Stimulated activated CD4-positive, alpha-beta T cell treated with anti-CD3 and anti-CD28 coated beads, Interleukin-1b, Interleukin-23, amount 100 ng/mL, for 4 hours (primary cell): ENCODE measurements around the gene UBP1.
"Not testable (repeated sequence)": the region's sequence is repeated elsewhere in the genome, so short reads cannot be mapped to it uniquely, and the experiment has no call there.

Source experiments
- DNase-seq, 2 donors: peaks; one replicate each; pipeline ENCODE4 v3.0.0-alpha.2; 2020; ENCODE audit warnings: low read depth in 2 of 2

The UBP1 gene

DNA sequence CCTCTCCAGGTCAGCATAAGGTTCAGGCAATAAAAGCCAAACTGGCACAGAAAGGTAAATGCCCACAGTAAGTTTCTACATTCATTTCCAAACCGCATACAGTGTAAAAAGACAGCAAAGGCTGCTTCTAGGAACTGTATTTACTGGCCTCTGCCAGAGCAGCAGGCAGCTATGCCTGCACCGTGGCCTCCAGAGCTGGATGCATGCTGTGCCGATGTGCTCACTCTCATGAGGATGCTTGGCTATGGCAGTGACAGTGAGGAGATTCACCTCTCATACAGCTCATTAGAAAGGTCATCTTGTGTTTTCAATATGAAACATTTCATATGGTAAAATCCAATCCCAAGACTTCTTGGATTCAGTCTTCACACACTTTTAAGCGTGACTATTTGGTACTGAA lies 50.3 kb downstream of the UBP1 start:
- no peak for DNase-seq

DNA sequence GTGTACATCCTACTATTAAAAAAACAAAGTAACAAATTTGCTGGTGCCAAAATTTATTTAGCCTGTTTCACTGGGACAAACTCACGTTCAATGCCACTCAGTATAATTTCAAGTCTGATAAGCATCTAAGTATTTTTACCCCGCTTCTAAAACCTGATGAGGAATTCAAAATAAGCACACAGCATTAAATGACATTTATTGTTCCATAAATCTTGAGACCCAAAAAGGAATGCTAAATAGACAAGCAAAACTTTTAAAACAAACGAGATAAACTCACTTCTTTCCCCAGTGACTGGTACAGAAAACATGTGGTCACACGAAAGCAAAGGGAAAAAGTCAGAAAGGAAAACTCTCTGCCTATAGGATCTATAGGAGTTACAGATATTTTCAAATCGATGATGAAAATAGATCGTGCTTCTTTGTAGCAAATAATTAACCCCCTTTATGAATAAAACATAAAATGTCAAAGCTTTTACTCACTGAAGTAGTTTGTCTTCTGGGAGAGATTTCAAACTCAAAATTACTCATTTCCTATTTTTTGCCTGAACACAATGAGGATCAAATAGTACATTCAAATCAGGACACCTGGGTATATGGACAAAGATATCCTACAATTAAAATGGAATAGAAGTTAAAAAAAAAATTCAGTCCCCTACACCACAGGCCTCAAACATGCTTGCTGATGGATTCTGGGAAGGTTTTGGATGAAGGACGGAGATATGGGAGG lies 51.7 kb downstream of the UBP1 start:
- no peak for DNase-seq

DNA sequence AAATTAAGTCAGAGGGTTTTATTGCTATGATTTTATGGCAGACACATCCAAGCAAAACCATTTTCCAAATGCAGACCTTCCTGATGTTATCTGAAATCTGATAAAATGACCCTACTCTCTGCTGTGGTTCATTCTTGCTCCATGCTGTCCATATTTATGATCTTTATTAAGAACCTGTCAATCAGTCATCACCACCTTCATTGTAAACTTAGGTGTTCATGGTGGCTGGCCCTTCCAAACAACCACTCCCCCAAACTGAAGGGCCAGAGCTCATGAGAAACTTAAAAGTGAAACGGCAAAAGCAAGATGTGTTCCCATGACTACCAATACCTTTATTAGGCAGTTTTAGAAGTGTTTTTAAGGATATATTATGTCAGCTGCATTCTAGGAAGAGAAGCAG lies 53.6 kb downstream of the UBP1 start:
- DNase-seq: no peak

DNA sequence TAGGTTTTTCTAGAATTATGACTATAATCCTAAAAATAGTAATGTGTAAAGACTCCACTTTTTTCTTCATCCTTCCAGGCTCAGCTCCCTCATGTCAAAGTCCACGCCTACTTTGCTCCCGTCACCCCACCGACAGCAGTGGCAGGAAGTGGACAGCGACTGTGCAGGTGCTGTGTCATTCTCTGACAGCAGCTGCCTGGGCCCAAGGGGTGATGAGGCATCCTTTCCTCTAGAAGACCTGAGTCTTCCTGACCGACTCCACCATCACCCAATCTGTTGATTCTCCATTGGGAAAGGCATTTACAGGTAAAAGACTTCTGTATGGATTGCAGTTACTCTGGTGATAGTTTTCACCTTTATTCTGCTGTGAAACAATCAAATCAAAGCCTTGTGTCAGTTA lies 54.8 kb downstream of the UBP1 start:
- peak in 1 of 2 donors; percentile 17 for DNase-seq

DNA sequence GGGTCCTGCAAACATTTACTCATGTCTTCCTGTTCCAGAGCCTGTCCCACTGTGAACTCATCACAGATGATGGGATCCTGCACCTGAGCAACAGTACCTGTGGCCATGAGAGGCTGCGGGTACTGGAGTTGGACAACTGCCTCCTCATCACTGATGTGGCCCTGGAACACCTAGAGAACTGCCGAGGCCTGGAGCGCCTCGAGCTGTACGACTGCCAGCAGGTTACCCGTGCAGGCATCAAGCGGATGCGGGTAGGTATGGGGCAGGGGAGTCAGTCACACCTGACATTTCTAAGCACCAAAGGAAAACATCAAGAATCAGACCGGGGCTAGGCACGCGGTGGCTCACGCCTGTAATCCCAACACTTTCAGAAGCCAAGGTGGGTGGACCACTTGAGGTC lies 56.3 kb downstream of the UBP1 start:
- no peak for DNase-seq

DNA sequence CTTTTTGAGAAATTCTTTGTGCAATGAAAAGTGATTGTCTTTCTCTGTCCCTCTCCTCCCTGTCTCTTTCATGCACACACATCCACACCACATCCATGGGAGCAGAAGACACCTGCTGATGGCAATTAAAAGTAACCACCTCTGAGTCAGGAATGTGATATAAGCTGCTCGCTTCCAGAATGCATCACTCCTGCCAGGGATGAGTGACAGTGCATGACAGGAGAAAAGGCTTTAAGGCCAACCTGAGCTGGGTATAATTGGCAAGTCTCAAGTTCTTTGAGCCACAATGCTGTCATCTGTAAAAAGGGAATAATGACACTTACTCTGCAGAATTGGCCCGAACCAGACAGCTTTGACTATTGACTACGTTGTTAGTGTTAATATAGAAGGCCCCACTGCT lies 59.6 kb downstream of the UBP1 start:
- no peak for DNase-seq

DNA sequence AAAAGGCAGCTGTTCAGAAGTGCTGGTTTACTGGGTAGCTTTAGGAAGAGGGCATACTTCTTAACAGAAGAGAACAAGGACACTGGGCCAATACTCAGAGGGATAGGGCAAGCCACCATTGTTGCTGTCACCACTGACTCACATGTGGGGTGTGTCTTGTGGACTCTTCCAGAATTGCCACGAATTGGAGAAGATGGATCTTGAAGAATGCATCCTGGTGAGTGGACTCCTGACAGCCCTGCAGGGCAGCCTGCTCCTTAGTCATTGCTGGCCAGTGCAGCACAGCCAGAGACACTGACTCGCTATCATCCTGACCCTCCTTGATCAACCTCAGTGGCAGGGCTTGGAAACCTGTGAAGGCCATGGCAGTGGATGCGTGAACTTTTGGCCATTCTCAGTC lies 62.3 kb downstream of the UBP1 start:
- no peak for DNase-seq

DNA sequence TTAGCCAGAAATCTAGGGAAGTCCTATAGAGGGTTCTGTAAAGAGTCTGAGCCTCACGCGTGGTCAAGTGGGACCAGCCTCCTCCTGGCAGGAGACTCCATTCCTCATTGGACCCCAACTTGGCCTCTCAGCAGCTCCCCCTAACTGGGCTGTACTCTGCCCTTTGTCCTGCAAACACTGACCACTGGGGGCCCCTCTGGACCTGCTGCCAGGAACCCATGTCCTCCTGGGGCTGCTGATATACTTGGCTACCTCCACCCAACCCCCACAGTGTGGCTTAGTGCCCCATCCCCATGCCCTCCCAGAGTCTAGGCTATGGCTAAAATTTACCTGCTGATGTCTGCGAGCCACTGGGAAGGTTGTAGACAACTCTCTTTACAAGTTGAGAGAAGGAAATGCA lies 62.7 kb downstream of the UBP1 start:
- DNase-seq: no peak

DNA sequence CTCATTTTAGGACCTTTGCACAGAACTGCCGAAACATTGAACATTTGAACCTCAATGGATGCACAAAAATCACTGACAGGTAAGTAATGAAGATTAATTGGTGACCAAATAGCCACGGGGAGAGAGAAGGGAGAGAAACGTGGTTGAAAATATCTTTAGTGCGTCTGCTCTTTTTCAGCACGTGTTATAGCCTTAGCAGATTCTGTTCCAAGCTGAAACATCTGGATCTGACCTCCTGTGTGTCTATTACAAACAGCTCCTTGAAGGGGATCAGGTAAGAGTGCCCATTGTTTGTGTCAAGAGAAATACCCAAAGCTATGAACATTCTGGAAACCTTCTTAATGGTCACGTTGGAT lies 67.1 kb downstream of the UBP1 start:
- no peak for DNase-seq

DNA sequence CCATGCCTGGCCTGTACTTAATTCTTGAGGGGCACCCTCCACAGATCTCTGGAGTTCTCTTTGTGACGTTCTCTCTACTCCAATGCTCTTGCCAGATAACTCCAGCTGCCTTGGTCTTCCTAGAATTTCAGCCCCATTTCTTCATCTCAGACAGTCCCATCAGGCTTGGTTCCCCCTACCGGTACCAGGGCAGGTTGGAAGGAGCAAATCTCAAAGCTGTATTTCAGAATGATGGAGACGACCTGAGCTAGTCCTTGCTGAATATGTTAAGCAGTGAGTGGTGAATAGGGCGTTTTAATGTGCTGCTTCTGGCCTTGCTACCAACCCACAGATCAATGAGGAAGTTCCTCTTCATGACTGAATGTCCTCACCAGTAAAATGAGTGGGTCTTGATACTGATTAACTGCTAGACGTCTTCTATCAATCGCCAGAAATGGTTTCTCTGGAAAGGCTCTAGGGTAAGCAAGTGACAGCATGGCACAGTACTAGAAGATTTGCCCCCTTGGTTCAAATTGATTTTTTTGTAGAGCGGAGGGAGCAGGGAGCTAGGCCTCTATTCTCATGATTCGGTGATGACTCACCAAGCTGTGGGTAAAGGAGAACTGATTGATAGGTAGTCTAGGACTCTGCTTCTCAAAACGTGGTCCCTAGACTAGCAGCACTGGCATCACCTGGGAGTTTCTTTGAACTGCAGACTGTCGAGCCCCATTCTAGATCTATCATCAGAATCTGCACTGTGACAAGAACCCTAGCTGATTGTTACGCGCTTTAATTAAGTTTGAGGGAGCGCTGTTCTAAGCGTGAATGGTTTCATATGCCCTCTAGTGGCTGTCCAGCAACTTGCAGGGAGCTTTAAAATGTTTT lies 67.8 kb downstream of the UBP1 start:
- peak; percentile 12 to 23 for DNase-seq

DNA sequence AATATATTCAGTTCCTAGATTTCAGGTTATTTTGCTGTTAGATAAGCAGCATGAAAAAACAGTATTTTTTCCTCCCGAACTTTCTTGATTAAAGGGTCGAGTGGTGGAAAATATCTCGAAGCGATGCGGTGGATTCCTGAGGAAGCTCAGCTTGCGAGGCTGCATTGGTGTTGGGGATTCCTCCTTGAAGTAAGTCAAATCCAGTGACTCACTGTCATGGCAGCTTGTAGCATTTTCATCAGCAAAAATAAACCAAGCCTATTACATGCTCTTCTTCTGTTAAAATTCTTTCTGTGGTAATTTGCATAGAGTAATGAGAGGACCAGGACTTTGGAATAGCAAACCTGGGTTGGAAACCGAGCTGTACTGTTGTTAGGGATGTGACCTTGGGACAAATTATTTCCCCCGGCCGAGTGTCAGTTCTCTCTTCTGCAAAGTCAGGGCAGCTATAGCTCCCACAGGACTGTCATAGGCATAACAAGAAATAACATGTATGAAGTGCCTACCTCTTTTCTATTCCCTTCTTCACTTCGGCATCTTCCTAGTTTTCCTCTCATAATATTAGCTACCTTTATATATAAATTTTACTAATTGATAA lies 75.6 kb downstream of the UBP1 start:
- no peak for DNase-seq

DNA sequence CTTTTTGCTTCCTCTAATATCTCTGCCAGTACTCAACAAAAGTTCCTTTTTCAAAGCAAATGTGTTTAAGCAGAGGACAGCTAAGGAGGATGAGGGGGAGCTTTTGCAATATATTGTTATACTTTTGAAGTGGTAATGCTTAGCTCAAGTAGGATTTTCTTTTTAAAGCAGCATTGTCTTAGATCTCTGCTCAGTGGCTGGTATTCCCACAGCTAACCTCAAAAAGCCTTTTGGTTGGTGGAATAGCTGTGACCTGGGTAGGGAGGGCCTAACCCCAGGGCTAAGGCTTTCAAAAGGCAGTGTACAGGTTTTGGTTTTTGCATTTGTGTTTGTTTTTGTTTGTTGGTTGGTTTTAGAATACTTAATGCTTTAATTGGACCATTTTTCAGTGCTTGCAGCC lies 76.1 kb downstream of the UBP1 start:
- DNase-seq: no peak

DNA sequence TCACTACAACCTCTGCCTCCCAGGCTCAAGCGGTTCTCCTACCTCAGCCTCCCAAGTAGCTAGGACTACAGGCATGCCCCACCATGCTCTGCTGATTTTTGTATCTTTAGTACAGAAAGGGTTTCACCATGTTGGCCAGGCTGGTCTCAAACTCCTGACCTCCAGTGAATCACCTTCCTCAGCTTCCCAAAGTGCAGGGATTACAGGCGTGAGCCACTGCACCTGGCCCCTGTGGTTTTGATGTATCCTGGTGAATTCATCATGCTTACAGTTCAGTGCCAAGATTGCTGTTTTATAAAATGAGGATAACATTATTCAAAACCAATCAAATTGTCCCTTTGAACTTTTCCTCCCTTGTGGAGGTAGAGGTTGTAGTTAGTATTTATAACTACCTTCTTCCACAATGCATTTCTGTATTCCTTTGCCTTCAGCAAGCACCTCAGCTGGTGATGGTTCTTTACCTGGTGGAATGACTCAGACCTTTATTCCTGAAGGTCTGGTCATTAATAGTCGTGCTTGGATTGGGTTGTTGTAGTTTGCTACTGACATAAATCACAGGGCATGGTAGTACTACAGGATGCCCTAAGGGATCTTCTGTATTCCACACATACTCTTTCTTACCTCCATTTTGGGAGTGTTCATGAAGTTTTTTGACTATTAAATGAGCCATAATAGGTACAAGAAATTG lies 76.9 kb downstream of the UBP1 start:
- no peak for DNase-seq

DNA sequence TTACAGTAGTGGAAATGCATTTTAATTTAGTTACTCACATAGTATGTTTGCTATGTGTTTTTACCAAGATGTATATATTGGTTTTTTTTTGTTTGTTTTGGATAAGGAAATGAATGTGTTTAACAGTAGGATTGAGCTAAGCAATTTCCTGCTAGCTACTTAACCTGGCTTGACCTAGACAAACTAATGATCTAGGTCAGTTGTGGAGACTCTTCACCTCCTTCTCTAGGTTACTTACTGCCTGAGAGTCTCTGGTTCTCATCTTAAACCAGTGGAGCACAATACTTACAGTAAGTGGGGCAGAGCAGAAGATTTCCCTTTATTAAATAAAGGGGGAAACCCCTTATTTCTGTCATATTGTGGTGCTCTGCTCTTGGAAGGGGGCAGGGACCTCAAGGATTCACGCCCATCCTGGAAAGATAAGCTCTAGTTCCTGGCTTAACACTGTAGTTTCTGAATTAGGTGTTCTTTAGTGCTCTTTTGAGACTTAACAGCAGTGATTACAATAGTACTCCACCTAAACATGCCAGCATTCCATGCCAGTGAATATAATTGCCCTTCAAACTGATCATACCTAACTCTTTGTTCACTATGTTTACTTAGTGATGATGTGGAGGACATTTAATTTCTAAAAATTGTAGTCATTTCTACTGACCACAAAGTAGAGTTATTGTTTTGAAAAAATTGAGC lies 79.9 kb downstream of the UBP1 start:
- DNase-seq: no peak

DNA sequence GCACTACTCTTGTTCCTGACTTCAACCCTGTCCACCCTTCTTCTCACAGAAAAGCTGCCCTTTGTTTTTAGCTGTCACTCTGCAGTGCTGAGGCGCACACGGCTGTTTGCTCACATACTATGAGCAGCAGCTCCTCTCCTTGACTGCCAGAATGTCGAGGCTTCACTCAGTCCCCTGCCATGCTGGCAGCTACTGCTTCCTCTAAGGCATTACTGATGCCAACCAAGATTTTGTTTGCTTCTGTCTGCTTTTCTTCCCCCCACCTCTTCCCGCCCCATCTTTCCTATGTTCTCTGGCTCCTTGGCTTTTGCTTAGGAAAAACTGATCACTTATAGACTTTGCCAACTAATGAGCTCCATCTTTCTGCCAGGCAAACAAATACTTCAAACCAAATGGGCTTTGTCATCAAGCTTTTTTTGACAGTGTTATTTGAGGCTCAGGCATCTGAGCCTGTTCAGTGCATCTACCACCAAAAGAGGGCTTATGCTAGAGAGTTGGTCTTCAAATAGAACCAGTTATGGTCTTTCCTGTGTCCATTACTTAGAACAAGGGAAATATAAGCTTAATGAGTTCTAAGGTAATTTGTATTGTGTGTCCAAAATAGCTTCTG lies 81.9 kb downstream of the UBP1 start:
- DNase-seq: no peak

DNA sequence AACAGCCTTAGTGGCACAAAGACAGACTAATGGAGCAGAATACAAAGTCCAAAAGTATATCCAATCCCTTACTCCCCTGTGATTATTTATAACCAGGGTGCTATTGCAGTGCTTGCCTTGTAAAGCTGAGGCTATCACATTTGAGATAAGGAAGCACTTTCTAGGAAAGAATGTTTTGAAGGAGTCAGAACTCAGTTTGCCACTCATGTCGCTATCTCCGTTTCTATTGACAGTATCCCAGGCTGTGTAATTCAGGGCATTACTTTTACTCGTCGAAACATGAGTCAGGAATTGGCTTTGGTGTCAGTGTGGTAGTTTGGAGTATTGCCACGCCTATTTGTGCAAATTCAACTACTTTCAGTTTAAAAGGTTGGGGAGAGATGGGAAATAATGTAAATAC lies 84.6 kb downstream of the UBP1 start:
- no peak for DNase-seq

DNA sequence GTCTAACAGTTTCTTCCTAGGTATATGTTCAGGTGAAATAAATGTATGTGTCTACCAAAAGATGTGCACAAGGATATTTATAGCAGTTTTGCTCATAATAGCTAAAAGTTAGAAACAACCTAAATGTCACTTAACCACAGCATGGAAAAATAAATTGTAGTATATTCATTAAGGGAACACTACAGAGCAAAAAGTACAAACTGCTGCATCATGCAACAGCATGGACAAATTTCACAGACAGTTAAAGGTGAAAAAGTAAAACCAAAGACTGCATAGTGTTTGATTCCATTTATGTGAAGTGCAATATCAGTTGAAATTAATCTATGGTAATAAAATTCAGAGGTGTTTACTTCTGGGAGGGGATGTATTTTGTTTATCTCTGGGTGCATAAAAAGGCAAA lies 100.4 kb downstream of the UBP1 start:
- no peak for DNase-seq

DNA sequence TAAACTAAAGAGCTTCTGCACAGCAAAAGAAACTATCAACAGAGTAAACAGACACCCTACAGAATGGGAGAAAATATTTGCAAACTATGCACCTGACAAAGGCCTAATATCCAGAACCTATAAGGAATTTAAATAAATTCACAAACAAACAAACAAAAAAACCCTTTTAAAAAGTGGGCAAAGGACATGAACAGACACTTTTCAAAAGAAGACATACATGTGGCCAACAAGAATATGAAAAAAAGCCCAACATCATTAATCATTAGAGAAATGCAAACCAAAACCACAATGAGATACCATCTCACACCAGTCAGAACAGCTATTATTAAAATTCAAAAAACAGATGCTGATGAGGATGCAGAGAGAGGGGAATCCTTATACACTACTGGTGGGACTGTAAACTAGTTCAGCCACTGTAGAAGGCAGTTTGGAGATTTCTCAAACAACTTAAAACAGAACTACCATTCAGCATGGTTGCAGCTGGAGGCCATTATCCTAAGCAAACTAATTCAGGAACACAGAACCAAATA lies 101.2 kb downstream of the UBP1 start:
- DNase-seq: not testable (repeated sequence)
